Measurements from ENCODE around the gene DOCK4.

Gene DOCK4

GRCh38 chr7:111933609-111934008 lies 272.6 kb downstream of the DOCK4 start:
- no peaks in the 10 kb centered on the region for H3K4me1 ChIP-seq (ENCODE audit: low read depth, poor library complexity, severe bottlenecking)
- no peaks in the 10 kb centered on the region for H3K36me3 ChIP-seq (ENCODE audit: insufficient read depth)
- H2AFZ ChIP-seq (ENCODE audit: low read depth): no peak overlapping the region
- H3K27ac ChIP-seq: no peak overlapping the region
- no peak overlapping the region for H3K4me3 ChIP-seq (IDR thresholded peaks at IDR 0.05; ENCODE audit: insufficient read depth, low read depth, low read length)
- H3K4me2 ChIP-seq: no peak overlapping the region
- no peak for TF ChIP-seq CTCF (conservative IDR thresholded peaks at IDR 0.05; ENCODE audit: low read depth, low read length)
- H3K9ac ChIP-seq: no peak overlapping the region
- no peaks in the 10 kb centered on the region for H3K27me3 ChIP-seq (ENCODE audit: insufficient read depth, low read depth)
- H4K20me1 ChIP-seq (ENCODE audit: insufficient read depth): no peaks in the 10 kb centered on the region
- no peaks in the 10 kb centered on the region for H3K79me2 ChIP-seq (ENCODE audit: insufficient read depth, low read depth)

GRCh38 chr7:111931958-111932357 lies 274.2 kb downstream of the DOCK4 start:
- Histone ChIP-seq H3K4me3 (IDR thresholded peaks at IDR 0.05; ENCODE audit: insufficient read depth, low read depth, low read length) (no peak overlapping the region), H3K79me2 (ENCODE audit: insufficient read depth, low read depth) (no peaks in the 10 kb centered on the region), H3K4me2 (no peak overlapping the region), H3K9ac (no peak overlapping the region), H4K20me1 (ENCODE audit: insufficient read depth) (no peaks in the 10 kb centered on the region), H3K27ac (no peak overlapping the region), H3K4me1 (ENCODE audit: low read depth, poor library complexity, severe bottlenecking) (no peaks in the 10 kb centered on the region), H3K36me3 (ENCODE audit: insufficient read depth) (no peaks in the 10 kb centered on the region), H2AFZ (ENCODE audit: low read depth) (no peak overlapping the region), H3K27me3 (ENCODE audit: insufficient read depth, low read depth) (no peaks in the 10 kb centered on the region)
- no peak for TF ChIP-seq CTCF (conservative IDR thresholded peaks at IDR 0.05; ENCODE audit: low read depth, low read length)

GRCh38 chr7:111931016-111931517 lies 275.1 kb downstream of the DOCK4 start:
- H3K9ac ChIP-seq: no peak overlapping the region
- H3K4me1 ChIP-seq (ENCODE audit: low read depth, poor library complexity, severe bottlenecking): no peaks in the 10 kb centered on the region
- H4K20me1 ChIP-seq (ENCODE audit: insufficient read depth): no peaks in the 10 kb centered on the region
- no peaks in the 10 kb centered on the region for H3K27me3 ChIP-seq (ENCODE audit: insufficient read depth, low read depth)
- no peak overlapping the region for H2AFZ ChIP-seq (ENCODE audit: low read depth)
- no peak overlapping the region for H3K27ac ChIP-seq
- H3K4me2 ChIP-seq: no peak overlapping the region
- H3K4me3 ChIP-seq (IDR thresholded peaks at IDR 0.05; ENCODE audit: insufficient read depth, low read depth, low read length): no peak overlapping the region
- no peak for TF ChIP-seq CTCF (conservative IDR thresholded peaks at IDR 0.05; ENCODE audit: low read depth, low read length)
- no peaks in the 10 kb centered on the region for H3K79me2 ChIP-seq (ENCODE audit: insufficient read depth, low read depth)
- no peaks in the 10 kb centered on the region for H3K36me3 ChIP-seq (ENCODE audit: insufficient read depth)

- TF ChIP-seq CTCF (conservative IDR thresholded peaks at IDR 0.05; ENCODE audit: low read depth, low read length): no peak
- no peaks in the 10 kb centered on the region for H4K20me1 ChIP-seq (ENCODE audit: insufficient read depth)
- no peaks in the 10 kb centered on the region for H3K4me1 ChIP-seq (ENCODE audit: low read depth, poor library complexity, severe bottlenecking)
- H3K9ac ChIP-seq: no peak overlapping the region
- no peak overlapping the region for H3K4me2 ChIP-seq
- H3K4me3 ChIP-seq (IDR thresholded peaks at IDR 0.05; ENCODE audit: insufficient read depth, low read depth, low read length): no peak overlapping the region
- no peak overlapping the region for H3K27ac ChIP-seq
- H2AFZ ChIP-seq (ENCODE audit: low read depth): no peak overlapping the region
- H3K27me3 ChIP-seq (ENCODE audit: insufficient read depth, low read depth): no peaks in the 10 kb centered on the region
- H3K79me2 ChIP-seq (ENCODE audit: insufficient read depth, low read depth): no peaks in the 10 kb centered on the region
- H3K36me3 ChIP-seq (ENCODE audit: insufficient read depth): no peaks in the 10 kb centered on the region
Measured at GRCh38 chr7:111929264-111929663, 276.9 kb downstream of the DOCK4 start.

Measured in KMS-11 (cell line).